Cardiac muscle cell (in vitro differentiated cells and primary cell): Measurements from ENCODE around the gene NXF1. TPM values are rescaled to one million over a fixed set of nuclear protein-coding genes. Genes with fewer than 3 reads are reported as not detected.

Experiments used
- DNase-seq, 2 donors: peaks; one replicate each; pipeline versions ENCODE4 v3.0.0 to v3.0.0-alpha.2; 2010 to 2017; ENCODE audit warnings: low read depth in 1 of 2, low spot score in 1 of 2
- H3K27ac ChIP-seq: fragments of 200-600 bp; sonication (generic); 2 replicates; pipeline ENCODE4 v1.5.1; 2016
- H3K27me3 ChIP-seq: fragments of 200-600 bp; sonication (generic); 2 replicates; pipeline ENCODE4 v1.6.0; 2016; ENCODE audit warnings: control low read depth
- H3K36me3 ChIP-seq: fragments of 200-600 bp; sonication (generic); 2 replicates; pipeline ENCODE4 v1.5.1; 2016; ENCODE audit warnings: control low read depth
- H3K4me1 ChIP-seq: fragments of 200-600 bp; sonication (generic); 2 replicates; pipeline ENCODE4 v1.8.1; 2017; ENCODE audit warnings: low read depth, mild to moderate bottlenecking, mixed run types
- H3K4me3 ChIP-seq: fragments of 200-600 bp; sonication (generic); 2 replicates; pipeline ENCODE4 v1.5.1; 2016; ENCODE audit warnings: mild to moderate bottlenecking
- H3K9me3 ChIP-seq: fragments of 200-600 bp; sonication (generic); 2 replicates; pipeline ENCODE4 v1.5.1; 2017; ENCODE audit warnings: low read depth, mild to moderate bottlenecking, control low read depth
- CTCF ChIP-seq: IDR thresholded peaks from 2 replicates; pipeline ENCODE4 v1.5.1; 2012; ENCODE audit warnings: low read depth, mild to moderate bottlenecking, low read length
- polyA plus RNA-seq: library from polyadenylated mRNA; unstranded; fragments of >200 nt; fragmentation: Nextera tagmentation; extraction: Ambion mirVana; gene quantifications from 2 replicates; pipeline ENCODE4 v1.2.1, GENCODE V29; 2016
- total RNA-seq: library from RNA; depleted of rRNA; stranded (reverse); fragments of >200 nt; gene quantifications from 2 replicates; pipeline ENCODE4 v1.2.3, GENCODE V29; 2016

The NXF1 gene
- total and polyA plus RNA-seq, 2 experiments from 2014 or later, result 60.7 to 127 TPM

DNA sequence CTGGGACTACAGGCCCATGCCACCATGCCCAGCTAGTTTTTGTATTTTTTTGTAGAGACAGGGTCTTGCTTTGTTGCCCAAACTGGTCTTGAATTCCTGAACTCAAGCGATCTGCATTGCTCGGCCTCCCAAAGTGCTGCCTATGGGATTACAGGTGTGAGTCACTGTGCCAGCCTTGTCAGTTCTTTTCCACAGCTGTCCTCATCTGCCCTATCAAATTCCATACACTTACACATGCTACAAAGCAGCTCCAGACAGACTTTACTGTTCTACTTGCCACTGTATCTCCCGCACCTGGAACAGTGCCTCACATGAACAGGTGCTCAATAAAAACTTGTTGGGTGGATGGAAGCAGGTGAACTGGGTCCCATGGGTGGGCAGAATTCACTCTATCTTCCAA lies 18.4 kb upstream of the NXF1 start:
- H3K27me3 ChIP-seq, result no peaks in the 10 kb centered on the region
- no peaks in the 10 kb centered on the region for H3K4me1 ChIP-seq
- no peak for DNase-seq
- H3K4me3 ChIP-seq, result no peak overlapping the region
- peaks cover 71% of the 10 kb centered on the region for H3K36me3 ChIP-seq
- no peak for TF ChIP-seq CTCF
- no peaks in the 10 kb centered on the region for H3K9me3 ChIP-seq
- no peak overlapping the region for H3K27ac ChIP-seq

GRCh38 chr11:62817129-62817528 lies 11.9 kb upstream of the NXF1 start:
- Histone ChIP-seq H3K27ac (no peak overlapping the region), H3K27me3 (no peaks in the 10 kb centered on the region), H3K36me3 (peaks cover 36% of the 10 kb centered on the region), H3K9me3 (no peaks in the 10 kb centered on the region), H3K4me1 (no peaks in the 10 kb centered on the region), H3K4me3 (no peak overlapping the region)
- TF ChIP-seq CTCF, result no peak
- DNase-seq, result no peak

GRCh38 chr11:62816557-62816956 lies 11.3 kb upstream of the NXF1 start:
- no peak for TF ChIP-seq CTCF
- H3K4me3 ChIP-seq, result no peak overlapping the region
- no peak overlapping the region for H3K27ac ChIP-seq
- no peaks in the 10 kb centered on the region for H3K4me1 ChIP-seq
- H3K9me3 ChIP-seq, result no peaks in the 10 kb centered on the region
- H3K27me3 ChIP-seq, result no peaks in the 10 kb centered on the region
- H3K36me3 ChIP-seq, result peaks cover 30% of the 10 kb centered on the region
- no peak for DNase-seq

DNA sequence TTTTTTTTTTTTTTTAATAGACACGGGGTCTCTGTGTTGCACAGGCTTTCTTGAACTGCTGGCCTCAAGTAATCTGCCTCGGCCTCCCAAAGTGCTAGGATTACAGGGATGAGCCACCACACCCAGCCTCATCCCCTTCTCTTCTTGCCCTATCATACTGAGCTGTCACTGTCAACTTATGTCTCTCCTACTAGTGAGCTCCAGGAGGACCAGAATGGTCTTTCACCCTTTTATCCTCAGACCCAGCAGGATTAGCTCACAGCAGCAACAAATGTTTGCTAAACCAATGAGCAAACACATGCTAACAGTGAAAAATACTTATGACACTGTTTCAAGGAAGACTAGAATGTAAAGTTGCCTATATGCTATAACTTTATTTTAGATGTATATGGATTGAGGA lies 6.4 kb upstream of the NXF1 start:
- peaks cover 8% of the 10 kb centered on the region for H3K4me1 ChIP-seq
- H3K27ac ChIP-seq, result no peak overlapping the region
- peaks cover 5% of the 10 kb centered on the region for H3K36me3 ChIP-seq
- no peak overlapping the region for H3K4me3 ChIP-seq
- H3K9me3 ChIP-seq, result no peaks in the 10 kb centered on the region
- no peak for TF ChIP-seq CTCF
- DNase-seq, result no peak
- no peaks in the 10 kb centered on the region for H3K27me3 ChIP-seq

DNA sequence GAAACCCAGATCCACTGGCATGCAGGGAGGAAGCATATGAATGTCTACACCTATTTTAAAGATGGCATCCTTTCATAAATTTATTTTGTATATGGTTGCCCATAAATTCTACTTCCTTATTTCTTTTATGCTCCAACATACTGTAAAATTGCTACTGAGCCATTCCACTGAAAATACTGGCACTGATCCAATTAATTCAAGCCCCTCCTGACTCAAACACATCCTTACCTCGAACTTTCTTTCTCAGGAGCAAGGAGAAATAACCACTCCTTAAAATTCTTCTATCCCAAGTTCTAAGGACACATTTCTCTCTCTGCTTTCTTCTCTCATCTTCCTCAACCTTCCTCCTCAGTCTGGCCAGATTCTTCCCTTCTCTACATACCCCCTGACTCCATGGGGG lies 5.5 kb upstream of the NXF1 start:
- H3K4me3 ChIP-seq, result no peak overlapping the region
- H3K27me3 ChIP-seq, result no peaks in the 10 kb centered on the region
- no peak for DNase-seq
- peaks cover 17% of the 10 kb centered on the region for H3K4me1 ChIP-seq
- H3K36me3 ChIP-seq, result peaks cover 3% of the 10 kb centered on the region
- no peak for TF ChIP-seq CTCF
- H3K9me3 ChIP-seq, result no peaks in the 10 kb centered on the region
- H3K27ac ChIP-seq, result peak overlapping the region; percentile 3

GRCh38 chr11:62806611-62807121 lies 1.4 kb upstream of the NXF1 start:
- peaks cover 18% of the 10 kb centered on the region for H3K4me1 ChIP-seq
- TF ChIP-seq CTCF, result no peak
- H3K36me3 ChIP-seq, result peaks cover 13% of the 10 kb centered on the region
- H3K27me3 ChIP-seq, result no peaks in the 10 kb centered on the region
- no peaks in the 10 kb centered on the region for H3K9me3 ChIP-seq
- no peak overlapping the region for H3K4me3 ChIP-seq
- DNase-seq, result peak; percentile 47 to 58
- peak overlapping the region; percentile 93 for H3K27ac ChIP-seq
